ENCODE data around the gene CNTN5.

DNA sequence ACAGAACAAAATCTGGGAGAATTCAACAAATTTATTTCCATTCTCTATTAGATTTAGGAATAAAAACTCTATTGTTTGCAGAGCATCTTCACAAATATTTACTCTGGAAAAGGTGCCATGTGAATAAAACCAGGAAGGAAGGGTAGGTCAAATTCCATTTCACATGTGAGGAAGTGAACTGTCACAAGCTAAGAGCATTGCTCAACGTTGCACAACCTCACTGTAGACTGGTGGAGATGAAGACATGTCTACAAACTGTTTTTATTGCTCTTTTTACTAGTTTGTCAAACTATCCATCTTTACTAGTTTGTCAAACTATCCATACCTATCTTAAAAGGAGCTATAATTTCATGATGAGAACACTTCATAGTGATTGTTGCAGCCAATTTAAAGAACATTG is 236.4 kb downstream of the CNTN5 start:
- TF ChIP-seq SP7 (tag by site-specific recombination; IDR thresholded peaks at IDR 0.05) = no peak
- TF ChIP-seq RBAK (tag by site-specific recombination; IDR thresholded peaks at IDR 0.05) = no peak
- no peak for TF ChIP-seq ZNF623 (tag by site-specific recombination; IDR thresholded peaks at IDR 0.05)
- TF ChIP-seq GLI4 (tag by site-specific recombination; IDR thresholded peaks at IDR 0.05) = no peak
- TF ChIP-seq, protein P1, sequence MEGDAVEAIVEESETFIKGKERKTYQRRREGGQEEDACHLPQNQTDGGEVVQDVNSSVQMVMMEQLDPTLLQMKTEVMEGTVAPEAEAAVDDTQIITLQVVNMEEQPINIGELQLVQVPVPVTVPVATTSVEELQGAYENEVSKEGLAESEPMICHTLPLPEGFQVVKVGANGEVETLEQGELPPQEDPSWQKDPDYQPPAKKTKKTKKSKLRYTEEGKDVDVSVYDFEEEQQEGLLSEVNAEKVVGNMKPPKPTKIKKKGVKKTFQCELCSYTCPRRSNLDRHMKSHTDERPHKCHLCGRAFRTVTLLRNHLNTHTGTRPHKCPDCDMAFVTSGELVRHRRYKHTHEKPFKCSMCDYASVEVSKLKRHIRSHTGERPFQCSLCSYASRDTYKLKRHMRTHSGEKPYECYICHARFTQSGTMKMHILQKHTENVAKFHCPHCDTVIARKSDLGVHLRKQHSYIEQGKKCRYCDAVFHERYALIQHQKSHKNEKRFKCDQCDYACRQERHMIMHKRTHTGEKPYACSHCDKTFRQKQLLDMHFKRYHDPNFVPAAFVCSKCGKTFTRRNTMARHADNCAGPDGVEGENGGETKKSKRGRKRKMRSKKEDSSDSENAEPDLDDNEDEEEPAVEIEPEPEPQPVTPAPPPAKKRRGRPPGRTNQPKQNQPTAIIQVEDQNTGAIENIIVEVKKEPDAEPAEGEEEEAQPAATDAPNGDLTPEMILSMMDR (tag by site-specific recombination; IDR thresholded peaks at IDR 0.05) = no peak
- TF ChIP-seq ZNF529 (tag by site-specific recombination; IDR thresholded peaks at IDR 0.05; ENCODE audit: insufficient replicate concordance) = no peak
- TF ChIP-seq ZSCAN16 (tag by site-specific recombination; IDR thresholded peaks at IDR 0.05) = no peak

All from HEK293 (cell line).